ENCODE measurements around the gene CISTR.
"Not testable (repeated sequence)": the region's sequence is repeated elsewhere in the genome, so short reads cannot be mapped to it uniquely, and the experiment has no call there.

CISTR gene

GRCh38 chr12:53719649-53720048, 32.1 kb downstream of the CISTR start:
- no peak for DNase-seq (ENCODE audit: low spot score)

- DNase-seq (ENCODE audit: low spot score): not testable (repeated sequence)
Measured at GRCh38 chr12:53718567-53718966, 33.2 kb downstream of the CISTR start.

DNA sequence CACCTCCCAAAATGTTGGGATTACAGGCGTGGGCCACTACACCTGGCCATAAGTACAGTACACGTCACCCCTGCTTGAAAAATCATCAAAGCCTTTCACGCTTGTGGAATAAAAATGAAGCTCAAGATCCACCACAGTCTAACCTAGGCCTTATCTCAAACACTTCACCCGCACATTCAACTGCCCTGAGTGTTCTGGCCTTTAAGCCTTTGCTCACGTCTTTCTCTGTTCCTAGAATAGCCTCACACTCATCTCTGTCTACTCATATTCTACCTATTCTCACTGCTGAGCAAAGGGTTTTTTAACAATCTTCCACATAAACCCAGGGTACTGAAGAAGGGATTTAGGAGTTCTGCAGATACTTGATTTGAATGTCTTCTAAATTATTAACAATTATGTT, 34.5 kb downstream of the CISTR start:
- no peak for DNase-seq (ENCODE audit: low spot score)

DNA sequence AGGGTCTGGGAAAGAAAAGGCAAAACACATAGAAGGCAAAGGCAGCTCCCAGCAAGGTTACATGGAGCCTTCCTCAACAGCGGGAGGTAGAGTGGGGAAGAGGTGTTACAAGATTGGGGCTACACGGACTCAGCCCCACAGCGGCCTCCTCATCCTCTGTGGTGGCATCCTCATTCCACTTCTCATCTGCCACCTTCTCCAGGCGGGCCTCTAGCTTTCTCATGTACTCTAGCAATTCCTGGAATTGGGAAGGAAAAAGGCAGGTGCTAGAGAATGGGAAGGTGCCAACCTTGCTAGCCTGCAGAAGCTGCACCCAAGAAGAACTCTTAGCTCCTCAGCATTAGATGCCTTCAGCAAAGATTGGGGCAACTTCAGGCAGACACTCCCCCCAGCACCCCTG, 37.8 kb downstream of the CISTR start:
- DNase-seq (ENCODE audit: low spot score): no peak

DNA sequence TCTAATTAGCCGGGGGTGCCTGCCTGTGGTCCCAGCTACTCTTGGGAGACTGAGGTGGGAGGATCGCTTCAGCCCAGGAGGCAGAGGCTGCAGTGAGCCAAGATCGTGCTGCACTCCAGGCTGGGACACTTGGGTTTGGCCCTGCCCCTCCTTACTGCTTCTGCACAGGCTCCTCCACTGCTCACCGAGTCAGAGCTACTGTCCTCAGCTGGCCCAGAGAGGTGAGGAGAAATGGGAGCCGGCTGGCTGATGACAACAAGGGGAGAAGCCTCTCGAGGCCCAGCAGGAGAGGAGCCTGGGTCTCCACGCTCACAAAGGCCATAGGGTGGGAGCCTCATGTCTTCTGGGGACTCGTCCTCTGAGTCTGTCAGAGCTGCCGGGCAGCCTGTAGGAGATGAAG, 38.3 kb downstream of the CISTR start:
- no peak for DNase-seq (ENCODE audit: low spot score)

DNA sequence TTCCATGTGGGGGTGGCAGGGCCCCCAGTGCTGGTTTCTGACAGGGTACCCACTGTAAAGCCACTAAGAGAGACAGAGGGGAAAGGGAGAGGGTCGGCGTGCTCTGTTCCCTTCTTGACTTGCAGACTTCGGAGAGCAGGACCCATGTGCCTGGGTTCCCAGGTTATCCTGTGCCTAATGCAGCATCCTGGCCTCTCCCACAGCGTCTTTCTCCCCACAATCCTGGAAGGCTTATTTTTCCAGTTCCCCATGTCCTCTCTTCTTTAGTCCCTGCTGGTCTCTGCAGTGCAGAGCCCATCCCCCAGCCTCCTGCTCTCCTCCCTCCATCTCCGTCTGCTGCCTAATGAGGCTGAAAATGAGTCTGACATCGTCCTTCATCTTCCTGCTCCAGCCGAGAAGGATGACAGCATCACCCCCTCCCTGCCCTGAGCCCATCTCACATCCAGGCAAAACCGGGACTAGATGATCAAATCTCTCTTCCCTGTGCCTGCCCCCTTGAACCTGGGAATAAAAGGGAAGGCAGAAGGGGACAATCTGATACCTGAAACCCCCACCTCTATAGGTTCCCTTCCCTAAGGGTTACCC, 39.6 kb downstream of the CISTR start:
- DNase-seq (ENCODE audit: low spot score): no peak

DNA sequence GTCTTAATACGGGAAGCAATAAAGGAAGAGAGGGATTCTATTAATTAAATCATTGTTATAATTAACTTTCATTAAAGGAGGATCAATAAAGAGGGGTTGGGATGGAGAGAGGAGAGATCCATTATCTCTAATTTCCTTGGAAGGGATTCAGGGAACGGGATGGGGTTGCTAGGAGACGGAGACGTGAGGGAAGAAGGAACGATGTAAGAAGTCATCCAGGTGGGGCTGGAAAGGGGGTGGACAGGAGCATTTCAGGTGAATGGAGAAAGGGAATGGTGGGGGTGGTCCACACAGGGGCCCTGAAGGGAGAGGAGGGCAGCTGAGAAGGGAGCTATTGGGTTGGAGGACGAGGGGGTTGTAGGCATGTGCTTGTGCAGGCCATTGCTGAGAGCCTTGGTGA, 41.7 kb downstream of the CISTR start:
- no peak for DNase-seq (ENCODE audit: low spot score)

- no peak for DNase-seq (ENCODE audit: low spot score)
Measured at GRCh38 chr12:53709671-53710070, 42.1 kb downstream of the CISTR start.

DNA sequence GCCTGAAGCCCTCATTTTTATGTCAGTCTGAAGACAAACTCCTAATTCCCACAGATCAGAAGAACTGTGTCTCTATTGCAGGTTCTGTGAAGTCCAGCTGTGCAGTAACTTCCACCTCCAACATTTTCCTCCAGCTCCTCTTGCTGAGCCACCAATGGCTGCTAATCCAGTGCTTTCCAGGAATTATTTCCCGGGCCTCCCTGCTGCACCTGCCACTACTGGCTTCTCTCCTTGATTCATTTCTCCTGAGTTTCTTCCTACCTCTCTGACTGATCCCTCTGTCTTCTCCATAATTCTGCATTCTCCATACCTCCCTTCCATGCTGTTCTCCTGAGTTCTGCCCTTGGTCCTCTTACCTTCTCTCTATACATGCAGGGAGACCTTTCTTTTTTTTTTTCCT, 45.7 kb downstream of the CISTR start:
- no peak for DNase-seq (ENCODE audit: low spot score)

- no peak for DNase-seq (ENCODE audit: low spot score)
Measured at GRCh38 chr12:53703756-53704155, 48.0 kb downstream of the CISTR start.

GRCh38 chr12:53701518-53702264, 50.1 kb downstream of the CISTR start:
- peak; percentile 82 for DNase-seq (ENCODE audit: low spot score)

- no peak for DNase-seq (ENCODE audit: low spot score)
Measured at GRCh38 chr12:53700567-53700966, 51.2 kb downstream of the CISTR start.

DNA sequence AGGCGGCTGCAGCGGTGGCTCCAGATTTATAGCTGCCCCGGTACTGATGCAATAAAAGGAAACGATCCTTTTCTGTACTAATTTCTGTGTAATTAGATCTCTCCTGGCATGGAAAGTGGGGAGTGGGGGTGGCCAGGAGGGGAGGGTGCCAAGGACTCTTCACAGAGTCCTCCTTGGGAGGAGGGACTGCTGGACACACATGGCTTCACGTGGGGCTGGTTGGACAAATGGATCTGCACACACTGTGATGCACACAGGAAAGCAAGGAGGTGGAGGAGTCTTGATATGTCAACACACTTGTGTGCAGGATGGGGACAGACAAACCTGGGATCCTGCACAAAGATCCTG, 52.1 kb downstream of the CISTR start:
- no peak for DNase-seq (ENCODE audit: low spot score)

DNA sequence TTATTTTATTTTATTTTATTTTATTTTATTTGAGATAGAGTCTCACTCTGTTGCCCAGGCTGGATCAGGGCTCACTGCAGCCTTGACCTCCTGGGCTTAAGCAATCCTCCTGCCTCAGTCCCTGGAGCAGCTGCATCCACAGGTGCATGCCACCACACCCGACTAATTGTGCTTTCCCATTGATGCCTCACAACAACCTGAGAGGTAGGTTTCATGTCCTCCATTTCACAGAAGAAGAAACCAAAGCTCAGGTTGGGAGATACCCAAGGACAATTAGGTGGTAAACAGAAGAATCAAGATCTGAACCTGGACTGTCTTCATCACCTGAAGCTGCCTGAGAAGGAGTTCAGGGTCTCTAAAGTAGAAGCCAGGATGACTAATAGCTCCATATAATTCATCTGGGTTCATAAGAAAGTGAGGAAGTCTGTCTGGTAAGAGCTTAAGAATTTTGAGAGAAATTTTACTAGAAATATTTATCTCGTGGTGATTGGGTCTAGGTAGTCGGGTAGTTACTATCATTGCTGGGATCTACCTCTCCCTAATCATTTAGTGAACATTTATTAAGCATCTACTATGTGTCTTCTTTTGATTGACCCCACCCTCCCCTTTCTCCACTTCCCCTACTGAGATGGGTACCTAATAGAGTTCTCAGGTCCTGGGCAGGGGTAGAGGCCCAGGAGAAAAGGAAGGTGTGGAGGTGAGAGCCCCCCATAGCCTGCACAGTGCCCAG, 52.7 kb downstream of the CISTR start:
- DNase-seq (ENCODE audit: low spot score): no peak

- no peak for DNase-seq (ENCODE audit: low spot score)
Measured at GRCh38 chr12:53696655-53697331, 55.0 kb downstream of the CISTR start.
